Activated effector memory CD4-positive, alpha-beta T cell treated with anti-CD3 and anti-CD28 coated beads, Interleukin-2, amount 50 U/mL, for 16 hours (primary cell): ENCODE results near the gene MARCHF2.
A peak's percentile ranks its signal among the peaks of the same experiment; 100 is the strongest.
"Not testable (repeated sequence)": the region's sequence is repeated elsewhere in the genome, so short reads cannot be mapped to it uniquely, and the experiment has no call there.

Experiments used
- DNase-seq: peaks from one replicate; pipeline ENCODE4 v3.0.0-alpha.2; 2020

Gene MARCHF2

GRCh38 chr19:8413629-8413995 lies 507 bp downstream of the MARCHF2 start:
- no peak for DNase-seq

GRCh38 chr19:8416796-8417195 lies 3.7 kb downstream of the MARCHF2 start:
- no peak for DNase-seq

GRCh38 chr19:8421484-8422461 lies 8.7 kb downstream of the MARCHF2 start:
- DNase-seq = no peak

GRCh38 chr19:8423817-8424223 lies 10.7 kb downstream of the MARCHF2 start:
- no peak for DNase-seq

- not testable (repeated sequence) for DNase-seq
These were observed 12.2 kb downstream of the MARCHF2 start for GRCh38 chr19:8425331-8425730.

- DNase-seq = no peak
These were observed 13.2 kb downstream of the MARCHF2 start for GRCh38 chr19:8426283-8426682.

GRCh38 chr19:8429044-8429443 lies 15.9 kb downstream of the MARCHF2 start:
- DNase-seq = no peak

GRCh38 chr19:8429826-8430225 lies 16.7 kb downstream of the MARCHF2 start:
- no peak for DNase-seq

- DNase-seq = no peak
These were observed 17.5 kb downstream of the MARCHF2 start for GRCh38 chr19:8430650-8431049.

GRCh38 chr19:8438236-8438635 lies 25.1 kb downstream of the MARCHF2 start:
- no peak for DNase-seq

- DNase-seq = no peak
These were observed 28.8 kb downstream of the MARCHF2 start for GRCh38 chr19:8441725-8442544.

- DNase-seq = not testable (repeated sequence)
These were observed 31.1 kb downstream of the MARCHF2 start for GRCh38 chr19:8444140-8444676.

- peak; percentile 100 for DNase-seq
These were observed 31.8 kb downstream of the MARCHF2 start, which contains the start of gene HNRNPM for GRCh38 chr19:8444677-8445487. HNRNPM (plus strand) TSS chr19:8444975; CDS start chr19:8444999, 24 bp downstream.

GRCh38 chr19:8445488-8446001 lies 32.4 kb downstream of the MARCHF2 start:
- peak; percentile 84 for DNase-seq

- DNase-seq = no peak
These were observed 33.1 kb downstream of the MARCHF2 start for GRCh38 chr19:8446061-8446709.

- no peak for DNase-seq
These were observed 36.7 kb downstream of the MARCHF2 start for GRCh38 chr19:8449830-8450229.

GRCh38 chr19:8451377-8451776 lies 38.3 kb downstream of the MARCHF2 start:
- DNase-seq = no peak

- DNase-seq = no peak
These were observed 38.8 kb downstream of the MARCHF2 start for GRCh38 chr19:8451885-8452284.

GRCh38 chr19:8452446-8453123 lies 39.5 kb downstream of the MARCHF2 start:
- no peak for DNase-seq

- no peak for DNase-seq
These were observed 40.5 kb downstream of the MARCHF2 start for GRCh38 chr19:8453616-8454015.

GRCh38 chr19:8454218-8454617 lies 41.1 kb downstream of the MARCHF2 start:
- DNase-seq = no peak
